H9 (cell line): ENCODE data around the gene CHAF1B. TPM values are rescaled to one million over a fixed set of nuclear protein-coding genes. Genes with fewer than 3 reads are reported as not detected.

Experiments
- DNase-seq: peaks from one replicate; pipeline ENCODE4 v3.0.0-alpha.2; 2017
- H2AFZ ChIP-seq: one replicate; pipeline ENCODE4 v1.6.1; 2013; ENCODE audit warnings: mild to moderate bottlenecking, low read length, control low read depth, moderate library complexity
- H2AK5ac ChIP-seq: 2 replicates; pipeline ENCODE4 v1.6.1; 2013; ENCODE audit warnings: low read length, control low read depth, mixed read lengths; ENCODE audit not compliant: insufficient read length
- H2BK120ac ChIP-seq: one replicate; pipeline ENCODE4 v1.6.1; 2013; ENCODE audit warnings: low read depth, mild to moderate bottlenecking, low read length, control low read depth, inconsistent platforms; ENCODE audit not compliant: poor library complexity, severe bottlenecking
- H2BK12ac ChIP-seq: 2 replicates; pipeline ENCODE4 v1.6.1; 2013; ENCODE audit warnings: low read length, control low read depth, mixed read lengths, low read depth; ENCODE audit not compliant: insufficient read length
- H2BK15ac ChIP-seq: 2 replicates; pipeline ENCODE4 v1.6.1; 2013; ENCODE audit warnings: low read depth, low read length, control low read depth
- H2BK20ac ChIP-seq: one replicate; pipeline ENCODE4 v1.6.1; 2013; ENCODE audit warnings: low read depth, mild to moderate bottlenecking, low read length, control low read depth, inconsistent platforms; ENCODE audit not compliant: poor library complexity, severe bottlenecking
- H2BK5ac ChIP-seq: 2 replicates; pipeline ENCODE4 v1.6.1; 2013; ENCODE audit warnings: low read length, control low read depth, mixed read lengths; ENCODE audit not compliant: insufficient read length
- H3K14ac ChIP-seq: 2 replicates; pipeline ENCODE4 v1.6.1; 2013; ENCODE audit warnings: low read length, control low read depth; ENCODE audit not compliant: insufficient read depth
- H3K18ac ChIP-seq: 2 replicates; pipeline ENCODE4 v1.6.1; 2013; ENCODE audit warnings: low read depth, mild to moderate bottlenecking, mixed read lengths, low read length, control low read depth; ENCODE audit not compliant: insufficient read length
- H3K23ac ChIP-seq: 2 replicates; pipeline ENCODE4 v1.6.1; 2013; ENCODE audit warnings: low read length, control low read depth, mixed read lengths, low read depth; ENCODE audit not compliant: insufficient read length
- H3K23me2 ChIP-seq: 2 replicates; pipeline ENCODE4 v1.6.1; 2013; ENCODE audit warnings: low read depth, mild to moderate bottlenecking, mixed read lengths, low read length, control low read depth; ENCODE audit not compliant: insufficient read length, poor library complexity, severe bottlenecking
- H3K27ac ChIP-seq: 2 replicates; pipeline ENCODE4 v1.5.1; 2013; ENCODE audit warnings: low read length, control low read depth, mixed read lengths, low read depth; ENCODE audit not compliant: insufficient read length
- H3K27me3 ChIP-seq: 2 replicates; pipeline ENCODE4 v1.6.1; 2013; ENCODE audit warnings: low read length, control low read depth, inconsistent platforms; ENCODE audit not compliant: insufficient read depth
- H3K4ac ChIP-seq: 2 replicates; pipeline ENCODE4 v1.6.1; 2013; ENCODE audit warnings: low read depth, mild to moderate bottlenecking, control low read depth, inconsistent platforms, low read length, moderate library complexity
- H3K4me1 ChIP-seq: 2 replicates; pipeline ENCODE4 v1.6.1; 2013; ENCODE audit warnings: low read length, control low read depth, inconsistent platforms; ENCODE audit not compliant: insufficient read depth
- H3K4me2 ChIP-seq: 2 replicates; pipeline ENCODE4 v1.6.1; 2013; ENCODE audit warnings: low read length, control low read depth, mixed read lengths; ENCODE audit not compliant: insufficient read length, insufficient read depth
- H3K56ac ChIP-seq: 2 replicates; pipeline ENCODE4 v1.6.1; 2013; ENCODE audit warnings: low read depth, mild to moderate bottlenecking, mixed read lengths, low read length, control low read depth; ENCODE audit not compliant: insufficient read length
- H3K79me1 ChIP-seq: 2 replicates; pipeline ENCODE4 v1.6.1; 2013; ENCODE audit warnings: low read depth, mild to moderate bottlenecking, moderate library complexity, low read length, control low read depth, inconsistent platforms; ENCODE audit not compliant: insufficient read depth, poor library complexity, severe bottlenecking
- H3K79me2 ChIP-seq: 2 replicates; pipeline ENCODE4 v1.6.1; 2013; ENCODE audit warnings: low read length, control low read depth, inconsistent platforms; ENCODE audit not compliant: insufficient read depth
- H3K9ac ChIP-seq: 2 replicates; pipeline ENCODE4 v1.6.1; 2013; ENCODE audit warnings: low read length, control low read depth, mixed read lengths; ENCODE audit not compliant: insufficient read length; ENCODE audit errors: extremely low read depth
- H3K9me3 ChIP-seq: one replicate; pipeline ENCODE4 v1.6.1; 2013; ENCODE audit warnings: low read depth, low read length, inconsistent platforms; ENCODE audit not compliant: control insufficient read depth
- H3T11ph ChIP-seq: one replicate; pipeline ENCODE4 v1.6.1; 2013; ENCODE audit warnings: mild to moderate bottlenecking, low read length, control low read depth, inconsistent platforms
- H4K20me1 ChIP-seq: one replicate; pipeline ENCODE4 v1.6.1; 2013; ENCODE audit not compliant: control insufficient read depth, insufficient read length, insufficient read depth
- H4K5ac ChIP-seq: 2 replicates; pipeline ENCODE4 v1.6.1; 2013; ENCODE audit warnings: low read depth, mild to moderate bottlenecking, mixed read lengths, low read length, control low read depth; ENCODE audit not compliant: insufficient read length
- H4K8ac ChIP-seq: replicated peaks from 2 replicates; pipeline ENCODE4 v1.6.1; 2013; ENCODE audit warnings: low read length, control low read depth, mixed read lengths, low read depth; ENCODE audit not compliant: insufficient read length
- H4K91ac ChIP-seq: 2 replicates; pipeline ENCODE4 v1.6.1; 2013; ENCODE audit warnings: low read depth, mild to moderate bottlenecking, moderate library complexity, mixed read lengths, low read length, control low read depth; ENCODE audit not compliant: insufficient read length
- H3K27ac Mint-ChIP-seq, 3 experiments: 2 replicates in 2 of 3; 3 replicates in 1 of 3; pipeline ENCODE4 v1.8.0; 2020 to 2021; ENCODE audit warnings: mixed read lengths in 3 of 3, mild to moderate bottlenecking in 1 of 3, moderate library complexity in 1 of 3
- H3K27me3 Mint-ChIP-seq: 2 replicates; pipeline ENCODE4 v1.8.0; 2021; ENCODE audit warnings: low read depth, mild to moderate bottlenecking, moderate library complexity, mixed read lengths
- H3K36me3 Mint-ChIP-seq, 3 experiments: 2 replicates in 2 of 3; 3 replicates in 1 of 3; pipeline ENCODE4 v1.8.0; 2020 to 2021; ENCODE audit warnings: low read depth in 3 of 3, mixed read lengths in 3 of 3; ENCODE audit not compliant: insufficient read depth in 1 of 3
- H3K4me1 Mint-ChIP-seq, 2 experiments: 2 replicates each; pipeline ENCODE4 v1.8.0; 2020; ENCODE audit warnings: mixed read lengths in 2 of 2
- H3K4me3 Mint-ChIP-seq, 2 experiments: 2 replicates in 1 of 2; 3 replicates in 1 of 2; pipeline ENCODE4 v1.8.0; 2020 to 2021; ENCODE audit warnings: mild to moderate bottlenecking in 2 of 2, mixed read lengths in 2 of 2, moderate library complexity in 1 of 2
- H3K9me3 Mint-ChIP-seq, 2 experiments: 2 replicates in 1 of 2; 3 replicates in 1 of 2; pipeline ENCODE4 v1.8.0; 2020; ENCODE audit warnings: mild to moderate bottlenecking in 2 of 2, mixed read lengths in 2 of 2, moderate library complexity in 1 of 2
- CTCF ChIP-seq: fragments of 200-600 bp; sonication (generic); conservative IDR thresholded peaks from 3 replicates; pipeline ENCODE4 v1.8.0; 2021; ENCODE audit warnings: antibody characterized with exemption, mild to moderate bottlenecking
- WGBS: extraction: QIAGEN DNeasy Blood & Tissue Kit; methylation state at CpG from one replicate; pipeline ENCODE4 v1.1.7; 2013; ENCODE audit warnings: missing lambda C conversion rate, low lambda C conversion rate, mixed read lengths; ENCODE audit not compliant: insufficient read length; ENCODE audit errors: extremely low coverage; 5-methylcytosine and 5-hydroxymethylcytosine counted together
- total RNA-seq: library from RNA; stranded (reverse); gene quantifications from 2 replicates; pipeline ENCODE4 v1.2.1, GENCODE V29; 2021

The CHAF1B gene
- total RNA-seq, 1 experiment from 2014 or later: 19.3 TPM

GRCh38 chr21:36431252-36431651 lies 46.1 kb downstream of the CHAF1B start:
- H2BK120ac ChIP-seq: no peak overlapping the region
- no peak overlapping the region for H3K18ac ChIP-seq
- Mint-ChIP-seq H3K27me3 (no peaks in the 10 kb centered on the region), H3K27ac (no peak overlapping the region; a peak in 1 of 7 replicates), H3K36me3 (no peaks in the 10 kb centered on the region), H3K9me3 (no peaks in the 10 kb centered on the region; a peak in 1 of 5 replicates), H3K4me3 (no peak overlapping the region), H3K4me1 (peaks cover 17 to 22% of the 10 kb centered on the region in 2 experiments)
- no peak overlapping the region for H2AFZ ChIP-seq
- H3K23me2 ChIP-seq: no peaks in the 10 kb centered on the region
- 0 out of 2 replicates have a peak, but pooled peaks cover 2% of the 10 kb centered on the region for H3K4me1 ChIP-seq
- H3K27ac ChIP-seq: no peak overlapping the region
- no peak for DNase-seq
- H2BK15ac ChIP-seq: no peak overlapping the region
- H3K9ac ChIP-seq: no peak overlapping the region
- H3K56ac ChIP-seq: no peak overlapping the region
- no peak overlapping the region for H3K23ac ChIP-seq
- H3K14ac ChIP-seq: no peak overlapping the region
- no peak overlapping the region for H4K8ac ChIP-seq
- no peaks in the 10 kb centered on the region for H3K27me3 ChIP-seq
- H2BK5ac ChIP-seq: no peak overlapping the region
- H3K9me3 ChIP-seq: no peaks in the 10 kb centered on the region
- no peak overlapping the region for H4K91ac ChIP-seq
- WGBS: no CpG with 5 or more reads among the region's 4 CpGs
- no peaks in the 10 kb centered on the region for H3K79me1 ChIP-seq
- H4K5ac ChIP-seq: no peak overlapping the region
- TF ChIP-seq CTCF: no peak
- no peaks in the 10 kb centered on the region for H4K20me1 ChIP-seq
- no peak overlapping the region for H2BK20ac ChIP-seq
- no peaks in the 10 kb centered on the region for H3K79me2 ChIP-seq
- no peak overlapping the region for H3T11ph ChIP-seq
- no peak overlapping the region for H2AK5ac ChIP-seq
- no peak overlapping the region for H2BK12ac ChIP-seq
- no peak overlapping the region for H3K4me2 ChIP-seq
- H3K4ac ChIP-seq: no peak overlapping the region
